HG02870 (cell line): ENCODE data around the gene PLEKHM2.
"Not testable (repeated sequence)": the region's sequence is repeated elsewhere in the genome, so short reads cannot be mapped to it uniquely, and the experiment has no call there.

Experiments
- ATAC-seq: cut with Tn5 transposase; IDR thresholded peaks from one replicate; pipeline ENCODE4 v1.9.1; 2021; ENCODE audit warnings: mild to moderate bottlenecking, moderate library complexity; ENCODE audit not compliant: unreplicated experiment

PLEKHM2 gene

DNA sequence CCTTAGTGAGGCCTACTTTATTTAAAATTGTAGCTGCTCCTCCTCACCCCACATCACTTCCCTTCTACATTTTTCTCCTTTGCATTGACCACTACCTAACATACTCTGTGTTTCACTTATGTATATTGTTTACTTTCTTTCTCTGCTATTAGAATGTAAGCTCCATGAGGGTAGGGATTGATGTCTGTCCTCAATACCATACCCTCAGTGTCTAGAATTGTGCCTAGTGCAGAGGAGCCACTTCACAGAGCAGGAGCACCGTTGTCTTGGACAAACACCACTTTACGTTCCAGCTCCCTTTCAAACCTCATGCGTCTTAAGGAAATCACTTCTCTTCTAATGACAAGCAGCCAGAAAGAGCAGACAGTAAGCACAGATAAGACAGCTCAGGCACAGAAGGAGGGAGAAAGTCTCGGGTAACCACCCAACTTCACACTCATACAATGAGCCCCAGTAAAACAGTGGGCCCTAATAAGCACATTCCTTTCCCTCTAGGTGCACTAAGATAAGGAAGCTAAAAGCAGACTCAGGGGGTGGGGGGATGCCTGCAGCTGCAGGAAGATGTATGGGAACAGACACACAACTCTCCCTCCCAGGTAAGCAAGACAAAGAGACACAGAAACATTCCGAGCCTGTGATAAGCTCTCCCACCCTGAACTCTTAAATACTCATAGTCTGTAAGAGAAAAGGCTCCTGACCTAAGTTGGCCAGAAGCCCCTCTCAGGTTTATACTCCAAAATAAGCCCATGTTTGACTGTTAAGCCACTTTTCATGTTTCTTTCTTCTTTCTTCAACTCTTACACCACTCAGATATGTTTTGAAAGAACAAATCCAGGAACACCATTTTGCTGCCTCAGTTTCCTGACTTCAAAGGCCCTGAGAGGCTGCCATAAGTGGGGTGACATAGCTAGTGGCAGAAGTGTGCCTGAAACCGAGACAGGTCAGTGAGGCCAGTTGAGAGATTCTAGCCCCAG is 7.1 kb upstream of the PLEKHM2 start:
- no peak for ATAC-seq

DNA sequence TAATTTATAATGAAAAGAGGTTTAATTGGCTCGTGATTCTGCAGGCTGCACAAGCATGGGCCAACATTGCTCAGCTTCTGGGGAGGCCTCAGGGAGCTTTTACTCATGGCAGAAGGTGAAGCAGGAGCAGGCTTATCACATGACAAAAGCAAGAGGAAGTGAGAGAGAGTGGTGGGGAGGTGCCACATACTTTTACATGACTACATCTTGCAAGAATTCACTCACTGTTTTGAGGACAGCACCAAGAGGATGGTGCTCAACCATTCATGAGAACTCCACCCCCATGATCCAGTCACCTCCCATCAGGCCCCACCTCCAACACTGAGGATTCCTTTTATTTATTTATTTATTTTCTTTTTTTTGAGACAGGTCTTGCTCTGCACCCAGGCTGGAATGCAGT is 5.5 kb upstream of the PLEKHM2 start:
- no peak for ATAC-seq

DNA sequence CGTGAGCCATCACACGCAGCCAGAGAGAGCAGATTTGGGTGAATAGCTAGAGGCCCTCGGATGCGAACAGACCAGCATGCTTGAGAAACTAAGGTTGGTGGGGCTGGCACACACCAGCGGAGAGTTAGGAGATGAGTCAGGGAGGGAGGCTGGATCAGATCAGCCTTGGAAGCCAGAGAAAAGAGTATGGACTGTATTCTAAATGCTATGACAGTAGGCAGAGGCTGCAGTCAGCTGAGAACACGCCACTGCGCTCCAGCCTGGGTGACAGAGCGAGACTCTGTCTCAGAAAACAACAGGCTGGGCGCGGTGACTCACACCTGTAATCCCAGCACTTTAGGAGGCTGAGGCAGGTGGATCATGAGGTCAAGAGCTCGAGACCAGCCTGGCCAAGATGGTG is 4.0 kb upstream of the PLEKHM2 start:
- ATAC-seq, result no peak

DNA sequence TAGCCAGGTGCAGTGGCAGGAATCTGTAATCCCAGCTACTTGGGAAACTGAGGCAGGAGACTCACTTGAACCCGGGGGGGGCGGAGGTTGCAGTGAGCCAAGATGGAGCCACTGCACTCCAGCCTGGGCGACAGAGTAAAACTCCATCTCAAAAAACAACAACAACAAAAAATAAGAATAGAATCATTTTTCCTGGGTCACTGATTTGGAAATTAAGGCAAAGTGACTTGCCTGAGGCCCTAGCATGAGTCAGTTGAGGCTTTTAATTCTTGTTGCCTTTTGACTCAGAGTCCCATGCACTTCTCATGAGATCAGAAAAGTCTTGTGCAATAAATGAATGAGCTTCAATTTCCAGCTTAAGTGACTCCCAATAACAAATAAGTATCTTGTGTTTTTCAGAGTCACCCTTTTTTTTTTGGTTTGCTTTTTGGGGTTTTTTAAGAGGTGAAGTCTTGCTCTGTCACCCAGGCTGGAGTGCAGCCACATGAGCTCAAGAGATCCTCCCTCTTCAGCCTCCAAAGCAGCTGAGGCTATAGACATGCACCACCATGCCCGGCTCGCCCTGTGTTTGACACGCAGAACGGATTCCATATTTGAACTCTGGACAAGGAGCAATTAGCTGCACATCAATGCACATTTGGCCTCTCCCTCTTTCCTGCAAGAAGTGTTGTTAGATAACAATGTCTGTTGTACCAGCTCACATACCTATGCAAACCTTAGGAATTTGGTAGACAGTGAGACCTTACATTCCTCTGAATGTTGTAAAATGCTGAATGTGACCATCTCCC is 3.4 kb upstream of the PLEKHM2 start:
- ATAC-seq, result no peak

DNA sequence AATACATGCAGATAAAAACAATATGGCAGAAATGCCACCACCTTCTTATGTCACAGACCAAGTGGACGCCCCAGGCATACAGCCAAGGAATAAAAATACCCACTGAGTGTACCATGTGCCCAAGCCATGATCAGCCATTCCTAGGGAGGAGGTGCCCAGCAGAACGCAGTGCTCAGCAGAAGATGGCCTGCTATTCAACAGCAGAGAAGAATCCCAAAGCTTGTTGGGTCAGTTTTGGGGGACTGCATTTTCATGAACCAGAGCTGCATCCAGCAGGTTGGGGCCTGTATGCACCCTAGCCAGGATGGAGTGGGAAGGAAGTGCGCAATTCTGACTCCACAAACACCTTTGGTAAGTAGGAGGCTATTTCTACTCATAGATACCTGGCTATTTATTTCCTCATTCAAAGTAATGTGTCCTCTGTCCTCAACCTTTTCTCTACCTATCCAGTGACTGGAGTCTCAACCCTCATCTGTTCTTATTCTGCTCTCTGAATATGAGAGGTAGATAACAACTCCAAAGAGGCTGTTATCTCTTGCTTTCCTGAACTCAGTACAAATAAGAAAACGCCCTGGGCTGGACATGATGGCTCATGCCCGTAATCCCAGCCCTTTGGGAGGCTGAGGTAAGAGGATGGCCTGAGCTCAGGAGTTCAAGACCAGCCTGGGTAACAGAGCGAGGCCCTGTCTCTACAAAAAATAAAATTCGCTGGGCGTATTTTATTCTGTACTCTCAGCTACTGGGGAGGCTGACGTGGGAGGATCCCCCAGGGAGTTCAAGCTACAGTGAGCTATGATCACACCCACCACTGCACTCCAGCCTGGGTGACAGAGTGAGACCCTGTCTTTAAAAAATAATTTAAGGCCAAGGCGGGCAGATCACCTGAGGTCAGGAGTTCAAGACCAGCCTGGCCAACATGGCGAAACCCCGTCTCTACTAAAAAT is 2.5 kb upstream of the PLEKHM2 start:
- ATAC-seq, result no peak

DNA sequence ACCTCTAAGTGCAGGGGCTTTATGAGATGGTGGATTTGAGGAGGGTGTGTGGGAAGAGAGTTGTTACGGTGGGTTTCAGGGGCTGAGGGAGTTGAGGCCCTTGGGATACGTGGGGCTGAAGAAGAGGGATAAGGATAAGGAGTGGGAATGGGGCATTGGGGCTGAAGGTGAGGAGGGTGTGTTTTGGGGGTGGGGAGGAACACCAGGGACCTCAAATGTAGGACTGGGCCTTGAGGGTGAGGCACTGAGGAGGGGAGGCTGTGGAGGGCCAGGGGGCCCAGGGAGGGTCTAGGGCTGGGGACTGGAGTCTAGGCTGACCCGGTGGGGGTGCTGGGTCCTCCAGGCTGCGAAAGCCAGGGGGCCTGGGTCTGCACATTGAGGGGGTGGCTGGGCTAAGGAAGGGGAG is 1.2 kb upstream of the PLEKHM2 start:
- no peak for ATAC-seq

DNA sequence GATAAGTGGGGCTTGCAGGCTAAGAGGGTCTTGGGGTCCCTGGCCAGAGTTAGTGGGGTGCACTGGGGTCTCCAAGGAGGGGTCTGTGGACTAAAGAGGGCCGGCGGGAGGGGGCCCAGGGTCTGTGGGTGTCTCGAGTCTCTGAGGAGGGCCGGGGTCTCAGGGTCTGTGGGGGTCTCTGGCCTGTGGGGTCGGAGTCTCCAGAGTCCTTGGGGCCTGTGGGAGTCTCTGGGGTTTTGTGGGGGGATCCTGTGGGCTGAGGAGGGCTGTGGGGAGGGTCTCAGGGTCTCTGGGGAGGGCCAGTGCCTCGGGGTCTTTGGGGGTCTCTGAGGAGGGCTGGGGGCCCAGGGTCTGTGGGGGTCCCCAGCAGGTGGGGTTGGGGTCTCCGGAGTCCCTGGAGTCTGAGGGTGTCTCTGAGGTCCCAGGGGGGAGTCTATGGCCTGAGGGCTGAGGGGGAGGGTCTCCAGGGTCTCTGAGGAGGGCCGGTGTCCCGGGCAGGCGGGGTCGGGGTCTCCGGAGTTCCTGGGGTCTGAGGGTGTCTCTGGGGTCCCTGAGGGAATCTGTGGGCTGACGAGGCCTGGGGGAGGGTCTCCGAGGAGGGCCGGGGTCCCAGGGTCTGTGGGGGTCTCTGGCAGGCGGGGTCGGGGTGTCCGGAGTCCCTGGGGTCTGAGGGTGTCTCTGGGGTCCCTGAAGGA is 628 bp upstream of the PLEKHM2 start:
- no peak for ATAC-seq

DNA sequence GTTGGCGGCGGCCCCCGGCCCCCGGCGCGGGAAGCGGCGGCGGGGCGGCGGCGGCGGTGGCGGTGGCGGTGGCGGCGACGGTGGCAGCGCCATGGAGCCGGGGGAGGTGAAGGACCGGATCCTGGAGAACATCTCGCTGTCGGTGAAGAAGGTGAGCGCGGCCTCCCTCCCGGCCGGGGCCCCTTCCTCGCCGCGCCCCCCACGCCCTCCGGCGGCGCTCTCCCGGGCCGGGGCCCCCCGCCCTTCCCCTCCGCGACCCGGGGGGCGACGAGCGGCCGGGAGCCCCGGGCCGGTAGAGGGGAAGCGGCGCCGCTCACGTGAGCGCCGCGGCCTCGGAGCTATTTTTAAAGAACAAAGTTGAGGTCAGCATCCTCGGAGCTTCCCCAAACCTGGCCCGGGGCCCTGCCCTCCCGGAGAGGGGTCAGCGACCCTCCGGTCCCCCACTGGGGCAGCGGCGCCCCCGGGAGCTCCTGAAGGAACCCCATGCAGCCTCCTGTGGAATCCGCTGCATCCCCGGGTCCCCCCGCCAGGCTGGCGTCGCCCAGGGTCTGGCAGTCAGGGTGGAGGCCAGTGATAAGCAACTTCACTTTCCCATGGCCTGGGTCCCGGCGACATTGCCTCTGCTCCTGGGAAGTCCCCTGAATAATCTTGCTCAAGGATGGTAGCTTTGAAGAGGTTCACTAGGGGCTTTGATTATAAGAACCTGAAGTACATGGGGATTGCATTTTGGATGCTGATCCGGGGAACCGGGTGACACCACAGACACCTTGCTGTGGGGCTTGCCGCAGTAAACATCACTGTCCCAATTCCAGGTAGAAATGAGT is 560 bp downstream of the PLEKHM2 start:
- no peak for ATAC-seq

DNA sequence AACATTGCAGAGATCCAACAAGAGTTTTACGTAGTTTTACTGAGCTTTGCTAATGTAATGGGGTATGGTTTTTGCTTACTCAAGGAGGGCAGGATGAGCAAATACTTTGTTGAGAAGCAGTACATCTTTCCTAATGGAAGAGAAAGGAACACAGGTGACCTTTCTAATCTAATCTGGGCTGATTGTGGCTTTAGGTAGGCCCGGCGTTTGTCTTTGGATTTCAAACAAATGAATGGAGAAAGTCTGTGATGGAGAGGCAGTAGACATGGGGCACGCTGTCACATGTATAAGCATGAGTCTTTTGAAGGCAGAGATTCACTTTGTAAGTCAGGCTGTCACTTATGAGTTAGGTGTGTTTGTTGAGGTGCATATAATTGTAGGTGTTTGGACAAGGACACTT is 1.7 kb downstream of the PLEKHM2 start:
- no peak for ATAC-seq

DNA sequence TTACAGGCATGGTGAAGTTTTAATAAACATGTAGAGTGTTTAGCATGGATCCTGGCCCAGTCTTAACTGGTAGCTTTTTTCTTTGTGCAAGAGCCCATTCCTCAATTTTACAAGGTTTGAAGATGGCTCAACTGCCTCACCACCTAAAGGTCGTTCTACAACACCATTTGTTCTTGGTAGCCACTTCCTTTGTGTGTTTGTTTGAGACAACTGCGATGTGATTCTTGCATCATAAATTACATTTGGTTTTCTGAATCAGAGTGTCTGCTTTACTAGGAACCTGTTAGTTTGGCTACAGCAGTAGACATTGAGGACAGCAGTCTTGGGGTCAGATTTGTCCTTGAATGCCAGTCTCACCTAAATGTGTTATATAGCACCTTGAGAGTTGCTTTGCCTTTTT is 3.3 kb downstream of the PLEKHM2 start:
- no peak for ATAC-seq

DNA sequence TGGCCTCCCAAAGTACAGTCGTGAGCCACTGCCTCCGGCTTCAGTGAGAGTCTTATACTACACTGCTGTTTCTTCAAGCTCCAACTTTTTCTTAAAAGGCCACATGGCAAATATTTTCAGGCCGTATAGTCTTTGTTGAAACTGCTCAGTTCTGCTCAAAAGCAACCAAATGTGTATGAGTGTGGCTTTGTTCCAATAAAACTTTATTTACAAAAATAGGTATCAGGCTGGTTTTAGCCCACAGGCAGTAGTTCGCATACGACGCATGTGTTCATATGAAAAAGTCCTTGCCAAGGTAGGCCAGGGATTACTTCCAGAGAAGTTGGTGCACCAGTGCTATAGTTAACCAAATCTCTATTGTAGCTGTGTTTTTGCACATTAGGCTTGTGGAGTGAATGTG is 6.2 kb downstream of the PLEKHM2 start:
- ATAC-seq, result no peak

DNA sequence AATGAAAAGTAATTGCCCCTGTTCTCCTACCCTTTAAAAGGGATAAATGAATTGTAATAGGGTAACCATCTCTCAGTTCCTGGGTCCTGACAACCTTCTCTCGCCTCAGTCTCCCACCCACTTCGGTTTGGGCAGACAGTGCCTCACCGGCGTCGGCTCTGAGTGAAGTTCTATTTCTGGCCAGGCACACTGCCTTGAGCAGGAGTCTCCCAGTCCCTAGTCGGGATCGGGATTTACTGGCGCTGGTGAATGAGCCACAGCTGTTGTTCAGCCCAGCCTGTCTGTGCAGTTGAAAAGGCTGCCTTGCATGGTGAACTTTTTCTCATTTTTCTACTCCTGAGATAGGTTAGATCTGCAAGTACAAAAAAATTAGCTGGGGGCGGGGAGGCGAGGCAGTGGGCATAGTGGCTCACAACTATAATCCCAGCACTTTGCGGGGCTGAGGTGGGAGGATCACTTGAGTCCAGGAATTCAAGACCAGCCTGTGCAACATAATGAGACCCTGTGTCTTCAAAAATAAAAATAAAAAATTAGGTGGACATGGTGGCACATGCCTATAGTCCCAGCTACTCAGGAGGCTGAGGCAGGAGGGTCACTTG is 7.4 kb downstream of the PLEKHM2 start:
- no peak for ATAC-seq

DNA sequence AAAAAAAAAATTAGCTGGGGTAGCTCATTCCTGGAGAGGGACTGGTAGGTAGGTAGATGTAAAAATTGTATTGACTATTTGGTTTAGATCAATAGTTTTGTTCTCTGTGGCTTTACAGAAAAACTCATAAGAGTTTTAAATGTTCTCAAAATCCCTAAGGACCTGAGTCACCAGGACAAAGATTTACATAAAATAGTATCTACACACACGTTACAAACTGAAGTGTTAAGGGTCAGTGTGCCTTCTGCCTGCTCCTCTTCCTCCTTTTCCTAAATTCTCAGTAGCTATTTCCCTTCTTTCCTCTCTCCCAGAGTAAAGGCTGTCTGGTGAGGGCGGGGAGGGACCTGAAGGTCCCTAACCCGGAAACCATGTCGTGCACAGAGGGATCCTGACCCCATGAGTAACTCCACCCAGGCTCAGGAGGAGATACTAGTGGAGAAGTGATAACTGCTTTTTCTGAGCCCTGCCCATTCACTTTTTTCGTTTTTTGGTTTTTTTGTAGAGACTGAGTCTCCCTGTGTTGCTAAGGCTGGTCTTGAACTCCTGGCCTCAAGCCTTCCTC is 8.1 kb downstream of the PLEKHM2 start:
- no peak for ATAC-seq

DNA sequence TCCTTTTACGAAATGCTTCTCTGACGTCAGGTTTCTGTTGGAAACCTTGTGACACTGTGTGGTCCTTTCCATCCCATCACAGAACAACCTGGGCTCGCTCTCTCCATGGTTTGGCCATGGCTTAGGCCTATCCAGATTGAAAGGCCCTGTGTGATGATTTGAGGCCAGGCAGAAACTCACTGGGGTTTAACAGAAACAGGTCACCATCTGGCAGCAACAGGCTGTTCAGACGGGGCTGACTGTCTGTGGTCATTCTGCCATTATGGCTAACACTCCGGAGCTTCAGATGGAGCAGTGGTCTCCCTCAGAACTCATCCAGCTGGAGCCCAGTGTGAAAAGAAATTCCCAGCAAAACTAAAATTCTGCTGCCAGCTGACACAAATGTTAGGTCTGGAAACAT is 9.3 kb downstream of the PLEKHM2 start:
- no peak for ATAC-seq

DNA sequence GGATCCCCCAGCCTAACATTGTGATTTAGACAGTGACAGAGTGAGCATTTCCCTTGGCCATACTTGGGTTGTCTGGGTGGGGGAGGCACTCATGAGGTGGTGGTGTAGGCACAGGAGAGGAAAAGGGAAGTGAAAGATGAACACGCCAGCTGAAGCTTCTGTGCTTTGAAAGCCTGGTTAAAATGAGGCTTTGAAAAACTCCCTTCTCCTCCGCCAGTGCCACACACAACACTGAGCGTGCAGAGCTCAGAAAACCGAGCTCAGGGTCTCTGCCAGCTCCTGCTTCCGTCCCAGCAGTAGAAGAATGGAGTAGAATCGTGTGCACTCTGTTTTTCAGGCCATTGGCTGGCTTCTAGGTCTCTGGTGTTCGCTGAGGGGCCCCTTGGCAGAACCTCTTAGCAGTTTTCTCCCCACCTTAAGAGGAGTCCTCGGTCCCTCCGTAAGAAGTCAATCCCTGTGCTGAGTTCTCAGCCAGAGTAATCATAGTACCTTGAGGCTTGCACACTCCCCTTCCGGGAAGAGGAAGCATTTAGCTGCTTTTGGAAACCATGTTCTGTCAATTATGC is 12.9 kb downstream of the PLEKHM2 start:
- ATAC-seq, result peak; percentile 87

DNA sequence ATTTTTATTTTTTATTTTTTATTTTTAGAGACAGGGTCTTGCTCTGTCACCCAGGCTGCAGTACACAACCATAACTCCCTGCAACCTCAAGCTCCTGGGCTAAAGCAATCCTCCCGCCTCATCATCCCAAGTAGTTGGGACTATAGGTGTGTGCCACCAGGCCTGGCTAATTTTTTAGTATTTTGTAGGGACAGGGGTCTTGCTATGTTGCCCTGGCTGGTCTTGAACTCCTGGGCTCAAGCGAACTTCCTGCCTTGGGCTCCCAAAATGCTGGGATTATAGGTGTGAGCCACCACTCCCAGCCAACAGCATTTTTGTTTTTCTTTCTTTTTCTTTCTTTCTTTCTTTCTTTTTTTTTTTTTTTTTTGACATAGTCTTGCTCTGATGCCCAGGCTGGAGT is 14.1 kb downstream of the PLEKHM2 start:
- ATAC-seq, result no peak

DNA sequence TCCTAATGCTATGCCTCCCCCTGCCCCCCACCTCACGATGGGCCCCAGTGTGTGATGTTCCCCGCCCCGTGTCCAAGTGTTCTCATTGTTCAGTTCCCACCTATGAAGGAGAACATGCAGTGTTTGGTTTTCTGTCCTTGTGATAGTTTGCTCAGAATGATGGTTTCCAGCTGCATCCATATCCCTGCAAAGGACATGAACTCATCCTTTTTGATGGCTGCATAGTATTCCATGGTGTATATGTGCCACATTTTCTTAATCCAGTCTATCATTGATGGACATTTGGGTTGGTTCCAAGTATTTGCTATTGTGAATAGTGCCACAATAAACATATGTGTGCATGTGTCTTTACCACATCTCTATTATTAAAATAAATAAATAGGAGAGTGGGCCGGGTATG is 15.2 kb downstream of the PLEKHM2 start:
- not testable (repeated sequence) for ATAC-seq

DNA sequence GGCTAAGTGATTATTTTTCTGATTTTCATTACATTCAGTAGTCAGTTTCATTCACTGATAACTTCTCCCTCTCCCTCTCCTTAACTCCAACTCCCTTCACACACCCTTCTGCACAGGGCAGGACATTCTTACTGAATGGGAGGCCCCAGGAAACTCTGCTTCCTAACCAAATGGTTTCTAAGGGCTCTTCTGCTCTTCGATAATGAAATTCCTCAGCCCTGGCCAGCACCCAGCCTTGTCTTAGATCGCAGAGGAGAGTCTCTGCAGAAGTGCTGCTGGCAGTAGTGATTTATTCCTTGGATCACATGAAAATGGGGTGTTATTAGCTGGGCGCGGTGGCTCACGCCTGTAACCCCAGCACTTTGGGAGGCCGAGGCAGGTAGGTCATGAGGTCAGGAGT is 16.4 kb downstream of the PLEKHM2 start:
- no peak for ATAC-seq
